WI38 (cell line): ENCODE data around the gene KCNA10.

Experiments used
- H3K4me3 ChIP-seq: 2 replicates; pipeline ENCODE4 v1.5.1; 2011; ENCODE audit warnings: low read depth, mild to moderate bottlenecking, control low read depth, low read length
- CTCF ChIP-seq: IDR thresholded peaks from 2 replicates; pipeline ENCODE4 v1.5.1; 2012; ENCODE audit warnings: low read depth, mild to moderate bottlenecking, control low read depth, low read length

The KCNA10 gene

GRCh38 chr1:110477967-110478640, 40.9 kb downstream of the KCNA10 start:
- no peak overlapping the region for H3K4me3 ChIP-seq
- no peak for TF ChIP-seq CTCF

- TF ChIP-seq CTCF, result no peak
- no peak overlapping the region for H3K4me3 ChIP-seq
Observed at GRCh38 chr1:110477445-110477957, 41.5 kb downstream of the KCNA10 start.

- no peak overlapping the region for H3K4me3 ChIP-seq
- no peak for TF ChIP-seq CTCF
Observed at GRCh38 chr1:110477041-110477440, 41.9 kb downstream of the KCNA10 start.

- H3K4me3 ChIP-seq, result no peak overlapping the region
- TF ChIP-seq CTCF, result no peak
Observed at GRCh38 chr1:110476028-110476765, 42.8 kb downstream of the KCNA10 start.

GRCh38 chr1:110475362-110476027, 43.5 kb downstream of the KCNA10 start:
- TF ChIP-seq CTCF, result no peak
- H3K4me3 ChIP-seq, result no peak overlapping the region

GRCh38 chr1:110474444-110474843, 44.5 kb downstream of the KCNA10 start:
- H3K4me3 ChIP-seq, result no peak overlapping the region
- TF ChIP-seq CTCF, result no peak

GRCh38 chr1:110472546-110472945, 46.4 kb downstream of the KCNA10 start:
- H3K4me3 ChIP-seq, result no peak overlapping the region
- TF ChIP-seq CTCF, result no peak
